Measurements from ENCODE around the gene LSAMP.

DNA sequence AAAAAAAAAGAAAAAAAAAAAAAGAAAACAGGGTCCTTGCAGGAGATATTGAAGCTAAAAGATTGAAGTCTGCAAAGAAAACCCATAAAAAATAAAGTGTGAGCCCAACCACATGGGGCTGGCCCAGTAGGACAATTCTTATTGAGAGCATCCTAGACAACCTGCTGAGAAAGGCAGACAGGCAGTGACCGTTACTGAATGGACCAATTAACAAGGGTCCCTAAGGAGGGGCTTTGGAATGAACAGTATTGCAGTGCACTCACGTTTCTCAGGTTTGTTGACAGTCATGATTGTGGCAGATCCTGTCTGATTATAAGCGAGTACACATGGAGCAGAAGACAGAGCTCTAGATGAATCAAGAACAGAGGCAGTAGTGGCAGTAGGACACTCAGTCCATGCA, 168.6 kb downstream of the LSAMP start:
- TF ChIP-seq EP300 (IDR thresholded peaks at IDR 0.05; ENCODE audit: borderline replicate concordance in 1 of 2, low read depth in 1 of 2, low read length in 1 of 2) (no peak), CTCF (IDR thresholded peaks at IDR 0.05) (no peak)

All from SK-N-SH (cell line).